HEK293 (cell line): ENCODE data around the gene UROC1.

Experiments
- CTCF ChIA-PET: fragments of 350-600 bp; formaldehyde crosslinking; extraction: SDS; loops from one replicate; lab custom pipeline; 2021; ENCODE audit warnings: antibody characterized with exemption; lab: Yijun Ruan, JAX
- POLR2A ChIA-PET: fragments of 300-600 bp; formaldehyde crosslinking; extraction: SDS; loops from one replicate; lab custom pipeline; 2020; ENCODE audit warnings: antibody characterized with exemption, inconsistent platforms; lab: Yijun Ruan, JAX
- H3K27ac ChIP-seq: fragments of 200-500 bp; sonication (Bioruptor generic); 2 replicates; pipeline ENCODE4 v1.5.1; 2014; ENCODE audit warnings: low read depth, low read length, control low read depth, inconsistent platforms; ENCODE audit errors: extremely low read depth
- H3K36me3 ChIP-seq, 2 experiments: fragments of 200-500 bp in 1 of 2; sonication (Bioruptor generic) in 1 of 2; 1 replicate in 1 of 2; 2 replicates in 1 of 2; pipeline ENCODE4 v1.5.1; 2014 to 2017; ENCODE audit warnings: inconsistent platforms in 2 of 2, low read length in 2 of 2; ENCODE audit not compliant: control insufficient read depth in 2 of 2, insufficient read depth in 1 of 2
- H3K4me1 ChIP-seq: fragments of 200-500 bp; sonication (Bioruptor generic); 2 replicates; pipeline ENCODE4 v1.5.1; 2014; ENCODE audit warnings: mild to moderate bottlenecking, low read length, inconsistent platforms; ENCODE audit not compliant: control insufficient read depth, insufficient read depth
- H3K4me3 ChIP-seq: 2 replicates; pipeline ENCODE4 v1.5.1; 2011; ENCODE audit warnings: low read depth, mild to moderate bottlenecking, control low read depth, low read length, moderate library complexity
- H3K9me3 ChIP-seq: fragments of 200-500 bp; sonication (Bioruptor generic); 2 replicates; pipeline ENCODE4 v1.5.1; 2014; ENCODE audit warnings: low read depth, low read length, inconsistent platforms; ENCODE audit not compliant: control insufficient read depth, insufficient read depth
- FEZF1 ChIP-seq: fragments of 450-650 bp; formaldehyde crosslinking; IDR thresholded peaks from 2 replicates; pipeline ENCODE4 v1.5.1; 2016; ENCODE audit warnings: missing biosample characterization, missing genetic modification characterization
- GLIS1 ChIP-seq: fragments of 450-650 bp; formaldehyde crosslinking; IDR thresholded peaks from 2 replicates; pipeline ENCODE4 v1.5.1; 2016; ENCODE audit warnings: missing biosample characterization, missing genetic modification characterization
- HOXC10 ChIP-seq: sonication (generic); formaldehyde crosslinking; IDR thresholded peaks from 2 replicates; pipeline ENCODE4 v1.8.1; 2023; ENCODE audit warnings: mild to moderate bottlenecking, missing genetic modification reagents
- IKZF3 ChIP-seq: fragments of 450-650 bp; IDR thresholded peaks from 2 replicates; pipeline ENCODE4 v1.5.0; 2018; ENCODE audit warnings: missing biosample characterization, mild to moderate bottlenecking, missing genetic modification characterization, moderate library complexity
- KLF10 ChIP-seq: fragments of 450-650 bp; IDR thresholded peaks from 2 replicates; pipeline ENCODE4 v1.5.1; 2018; ENCODE audit warnings: missing biosample characterization, mild to moderate bottlenecking, missing genetic modification characterization
- PBX3 ChIP-seq: sonication (generic); formaldehyde crosslinking; IDR thresholded peaks from 2 replicates; pipeline ENCODE4 v1.8.1; 2022; ENCODE audit warnings: mild to moderate bottlenecking, moderate library complexity, missing genetic modification reagents
- RBAK ChIP-seq: fragments of 450-650 bp; formaldehyde crosslinking; IDR thresholded peaks from 2 replicates; pipeline ENCODE4 v1.5.1; 2016; ENCODE audit warnings: missing biosample characterization, missing genetic modification characterization
- SCRT1 ChIP-seq: fragments of 450-650 bp; formaldehyde crosslinking; IDR thresholded peaks from 2 replicates; pipeline ENCODE4 v1.5.1; 2016; ENCODE audit warnings: missing biosample characterization, missing genetic modification characterization, borderline replicate concordance
- ZBTB10 ChIP-seq: fragments of 450-650 bp; formaldehyde crosslinking; IDR thresholded peaks from 2 replicates; pipeline ENCODE4 v1.5.1; 2016; ENCODE audit warnings: missing biosample characterization, missing genetic modification characterization
- ZBTB21 ChIP-seq: fragments of 450-650 bp; formaldehyde crosslinking; IDR thresholded peaks from 2 replicates; pipeline ENCODE4 v1.5.1; 2017; ENCODE audit warnings: missing biosample characterization, missing genetic modification characterization
- ZBTB26 ChIP-seq: fragments of 450-650 bp; formaldehyde crosslinking; optimal IDR thresholded peaks from 2 replicates; pipeline ENCODE3; 2016; ENCODE audit warnings: missing biosample characterization, mild to moderate bottlenecking, missing genetic modification characterization
- ZNF112 ChIP-seq: fragments of 450-650 bp; formaldehyde crosslinking; IDR thresholded peaks from 2 replicates; pipeline ENCODE4 v1.5.0; 2017; ENCODE audit warnings: missing biosample characterization, missing genetic modification characterization
- ZNF211 ChIP-seq: fragments of 450-650 bp; formaldehyde crosslinking; IDR thresholded peaks from 2 replicates; pipeline ENCODE4 v1.5.1; 2016; ENCODE audit warnings: low read depth, missing biosample characterization, missing genetic modification characterization
- ZNF324 ChIP-seq: fragments of 450-650 bp; formaldehyde crosslinking; IDR thresholded peaks from 2 replicates; pipeline ENCODE4 v1.5.1; 2016; ENCODE audit warnings: missing biosample characterization, missing genetic modification characterization
- ZNF398 ChIP-seq: fragments of 450-650 bp; formaldehyde crosslinking; IDR thresholded peaks from 2 replicates; pipeline ENCODE4 v1.5.1; 2017; ENCODE audit warnings: missing biosample characterization, missing genetic modification characterization
- ZNF510 ChIP-seq: fragments of 450-650 bp; formaldehyde crosslinking; IDR thresholded peaks from 2 replicates; pipeline ENCODE4 v1.5.1; 2018; ENCODE audit warnings: mild to moderate bottlenecking, missing genetic modification characterization, missing biosample characterization; ENCODE audit not compliant: insufficient replicate concordance
- ZNF530 ChIP-seq: fragments of 450-650 bp; formaldehyde crosslinking; IDR thresholded peaks from 2 replicates; pipeline ENCODE4 v1.5.1; 2016; ENCODE audit warnings: low read depth, missing biosample characterization, missing genetic modification characterization
- ZNF561 ChIP-seq: fragments of 450-650 bp; IDR thresholded peaks from 2 replicates; pipeline ENCODE4 v1.5.1; 2018; ENCODE audit warnings: missing biosample characterization, missing genetic modification characterization, borderline replicate concordance
- ZNF571 ChIP-seq: fragments of 450-650 bp; formaldehyde crosslinking; IDR thresholded peaks from 2 replicates; pipeline ENCODE4 v1.5.0; 2017; ENCODE audit warnings: missing biosample characterization, missing genetic modification characterization
- ZNF585B ChIP-seq: fragments of 450-650 bp; formaldehyde crosslinking; IDR thresholded peaks from 2 replicates; pipeline ENCODE4 v1.5.1; 2016; ENCODE audit warnings: missing biosample characterization, missing genetic modification characterization
- ZNF626 ChIP-seq: fragments of 450-650 bp; sonication (Bioruptor Pico); formaldehyde crosslinking; IDR thresholded peaks from 2 replicates; pipeline ENCODE4 v1.5.1; 2018; ENCODE audit warnings: missing biosample characterization, missing genetic modification characterization, inconsistent platforms
- ZNF707 ChIP-seq: fragments of 450-650 bp; formaldehyde crosslinking; IDR thresholded peaks from 2 replicates; pipeline ENCODE4 v1.5.1; 2016; ENCODE audit warnings: missing biosample characterization, missing genetic modification characterization
- ZNF768 ChIP-seq: fragments of 450-650 bp; formaldehyde crosslinking; IDR thresholded peaks from 2 replicates; pipeline ENCODE4 v1.5.1; 2018; ENCODE audit warnings: missing biosample characterization, mild to moderate bottlenecking, missing genetic modification characterization
- ZNF776 ChIP-seq: fragments of 450-650 bp; formaldehyde crosslinking; IDR thresholded peaks from 2 replicates; pipeline ENCODE4 v1.5.0; 2017; ENCODE audit warnings: missing biosample characterization, missing genetic modification characterization, borderline replicate concordance
- ZNF791 ChIP-seq: fragments of 450-650 bp; formaldehyde crosslinking; IDR thresholded peaks from 2 replicates; pipeline ENCODE4 v1.5.1; 2016; ENCODE audit warnings: missing biosample characterization, missing genetic modification characterization
- ZSCAN23 ChIP-seq: fragments of 450-650 bp; formaldehyde crosslinking; IDR thresholded peaks from 2 replicates; pipeline ENCODE4 v1.5.1; 2016; ENCODE audit warnings: missing biosample characterization, missing genetic modification characterization
- ZSCAN30 ChIP-seq: fragments of 450-650 bp; IDR thresholded peaks from 2 replicates; pipeline ENCODE4 v1.5.1; 2018; ENCODE audit warnings: missing biosample characterization, mild to moderate bottlenecking, missing genetic modification characterization, moderate library complexity

The UROC1 gene

GRCh38 chr3:126446791-126447190 is 70.8 kb downstream of the UROC1 start:
- Histone ChIP-seq H3K36me3 (peaks cover 0 to 72% of the 10 kb centered on the region in 2 experiments; a peak in 1 of 3 replicates), H3K4me1 (no peaks in the 10 kb centered on the region), H3K27ac (no peak overlapping the region), H3K4me3 (no peak overlapping the region), H3K9me3 (no peaks in the 10 kb centered on the region)
- ChIA-PET POLR2A (no interaction called here), CTCF (interaction anchor here (0.6 to 1.2 kb wide), 3 partner anchors 189 to 249 kb away, joined by 3 read pairs; no protein-coding TSS in a partner anchor)
- TF ChIP-seq ZNF585B (tag by site-specific recombination) (no peak), ZNF768 (tag by site-specific recombination) (no peak), ZNF561 (tag by site-specific recombination) (no peak), PBX3 (CRISPR knock-in tag) (no peak)

- Histone ChIP-seq H3K36me3 (peaks cover 0 to 72% of the 10 kb centered on the region in 2 experiments; a peak in 1 of 3 replicates), H3K4me1 (no peaks in the 10 kb centered on the region), H3K4me3 (no peak overlapping the region), H3K27ac (no peak overlapping the region), H3K9me3 (no peaks in the 10 kb centered on the region)
- POLR2A ChIA-PET, result no interaction called here
- TF ChIP-seq HOXC10 (no peak), ZBTB26 (tag by site-specific recombination) (no peak), ZSCAN23 (tag by site-specific recombination) (no peak), ZNF776 (tag by site-specific recombination) (no peak), ZNF510 (no peak), ZBTB21 (tag by site-specific recombination) (no peak), KLF10 (no peak), ZSCAN30 (tag by site-specific recombination) (no peak), ZNF398 (tag by site-specific recombination) (no peak), GLIS1 (no peak)
- CTCF ChIA-PET, result interaction anchor here (1.0 kb wide), 1 partner anchor 248 kb away, joined by 3 read pairs; no protein-coding TSS in a partner anchor
Observed at GRCh38 chr3:126446301-126446700, 71.3 kb downstream of the UROC1 start.

- no peak overlapping the region for H3K27ac ChIP-seq
- H3K9me3 ChIP-seq, result no peaks in the 10 kb centered on the region
- CTCF ChIA-PET, result interaction anchor here (0.6 to 1.0 kb wide), 2 partner anchors 10 to 248 kb away, joined by 3 to 5 read pairs; no protein-coding TSS in a partner anchor
- no peak overlapping the region for H3K4me3 ChIP-seq
- peaks cover 0 to 70% of the 10 kb centered on the region in 2 experiments; a peak in 1 of 3 replicates for H3K36me3 ChIP-seq
- H3K4me1 ChIP-seq, result no peaks in the 10 kb centered on the region
- POLR2A ChIA-PET, result no interaction called here
- TF ChIP-seq ZNF561 (tag by site-specific recombination) (no peak), IKZF3 (tag by site-specific recombination) (no peak), ZNF324 (no peak), ZNF112 (tag by site-specific recombination) (no peak), ZNF571 (tag by site-specific recombination) (no peak), ZNF707 (no peak), ZBTB10 (tag by site-specific recombination) (no peak), FEZF1 (tag by site-specific recombination) (no peak), SCRT1 (no peak), RBAK (tag by site-specific recombination) (no peak), ZNF626 (tag by site-specific recombination) (no peak), ZNF791 (tag by site-specific recombination) (no peak), ZNF211 (tag by site-specific recombination) (no peak), ZNF530 (no peak)
Observed at GRCh38 chr3:126445506-126445905, 72.1 kb downstream of the UROC1 start.
